GM12878 (cell line): ENCODE data around the gene CCDC127. TPM values are rescaled to one million over a fixed set of nuclear protein-coding genes. Genes with fewer than 3 reads are reported as not detected.

ENCODE experiments used
- ATAC-seq: fragments of 200-7000 bp; cut with Tn5 transposase; 3 replicates; pipeline ENCODE4 v1.9.1; 2020; ENCODE audit warnings: mild to moderate bottlenecking, moderate library complexity
- BruUV-seq: library from RNA; stranded (reverse); fragments of 400-500 nt; replicated peaks from 2 replicates; lab custom pipeline; 2021; lab: Mats Ljungman, UMichigan
- CTCF ChIA-PET: fragments of 300-600 bp; sonication (Branson Sonifier 250); formaldehyde crosslinking; extraction: SDS; loops from one replicate; lab custom pipeline; 2021; ENCODE audit warnings: inconsistent platforms; lab: Yijun Ruan, JAX
- POLR2A ChIA-PET: fragments of 350-600 bp; formaldehyde crosslinking; extraction: SDS; loops from one replicate; lab custom pipeline; 2021; ENCODE audit warnings: inconsistent platforms; lab: Charles Lee
- RAD21 ChIA-PET: fragments of 300-600 bp; sonication (Branson Sonifier 250); formaldehyde crosslinking; loops from one replicate; lab custom pipeline; 2023; ENCODE audit warnings: antibody characterized with exemption; ENCODE audit not compliant: unreplicated experiment; lab: Charles Lee
- SMC1A ChIA-PET: fragments of 300-600 bp; sonication (Branson Sonifier 250); formaldehyde crosslinking; loops from one replicate; lab custom pipeline; 2023; ENCODE audit not compliant: unreplicated experiment, uncharacterized antibody; lab: Charles Lee
- DNase-seq: peaks from one replicate; pipeline ENCODE4 v3.0.0-alpha.2; 2011; ENCODE audit warnings: low read depth, low spot score
- FAIRE-seq: peaks from 3 replicates; lab custom pipeline; 2011; peaks lifted over from hg19 to GRCh38; lab: Jason Lieb, UNC
- H2AFZ ChIP-seq: 2 replicates; pipeline ENCODE4 v1.6.0; 2011; ENCODE audit warnings: low read depth, low read length, control low read depth; ENCODE audit not compliant: control insufficient read depth
- H3K27ac ChIP-seq: 2 replicates; pipeline ENCODE4 v1.5.1; 2011; ENCODE audit warnings: control low read depth; ENCODE audit not compliant: control insufficient read depth, insufficient read depth
- H3K27me3 ChIP-seq, 2 experiments: replicated peaks in 1 of 2; 2 replicates each; pipeline versions ENCODE4 v1.6.0 to v1.6.1; 2011; ENCODE audit warnings: low read length in 1 of 2; ENCODE audit not compliant: control insufficient read depth in 2 of 2, insufficient read depth in 2 of 2
- H3K36me3 ChIP-seq, 2 experiments: 2 replicates each; pipeline ENCODE4 v1.5.1; 2011; ENCODE audit warnings: low read length in 1 of 2; ENCODE audit not compliant: control insufficient read depth in 2 of 2, insufficient read depth in 2 of 2
- H3K4me1 ChIP-seq: 2 replicates; pipeline ENCODE4 v1.6.1; 2011; ENCODE audit warnings: mild to moderate bottlenecking, low read length, moderate library complexity, mixed read lengths; ENCODE audit not compliant: control insufficient read depth, insufficient read depth
- H3K4me2 ChIP-seq: 2 replicates; pipeline ENCODE4 v1.6.0; 2011; ENCODE audit warnings: control low read depth; ENCODE audit not compliant: control insufficient read depth, insufficient read depth
- H3K4me3 ChIP-seq: fragments of 200-600 bp; sonication (generic); 2 replicates; pipeline ENCODE4 v1.5.1; 2016
- H3K79me2 ChIP-seq: 2 replicates; pipeline ENCODE4 v1.6.0; 2011; ENCODE audit warnings: low read length; ENCODE audit not compliant: control insufficient read depth, insufficient read depth
- H3K9ac ChIP-seq: 2 replicates; pipeline ENCODE4 v1.8.0; 2011; ENCODE audit warnings: low read length, control low read depth, mixed read lengths; ENCODE audit not compliant: control insufficient read depth, insufficient read depth
- H3K9me3 ChIP-seq: replicated peaks from 3 replicates; pipeline ENCODE4 v1.5.1; 2011; ENCODE audit warnings: mild to moderate bottlenecking, low read length; ENCODE audit not compliant: control insufficient read depth, insufficient read depth
- H4K20me1 ChIP-seq: 2 replicates; pipeline ENCODE4 v1.6.0; 2011; ENCODE audit not compliant: control insufficient read depth, insufficient read depth
- ATF2 ChIP-seq: IDR thresholded peaks from 2 replicates; pipeline ENCODE4 v1.6.1; 2012; ENCODE audit warnings: low read length, inconsistent platforms
- CHD4 ChIP-seq: fragments of 200-600 bp; sonication (generic); IDR thresholded peaks from 2 replicates; pipeline ENCODE4 v1.6.1; 2016; ENCODE audit warnings: mild to moderate bottlenecking
- ELK1 ChIP-seq: IDR thresholded peaks from 2 replicates; pipeline ENCODE4 v1.6.1; 2012; ENCODE audit warnings: low read depth, low read length, improper control_type of control experiment
- EP300 ChIP-seq, 2 experiments: fragments of 150-350 bp in 1 of 2; IDR thresholded peaks; 2 replicates each; pipeline ENCODE4 v1.6.1; 2011 to 2012; ENCODE audit warnings: low read depth in 2 of 2, low read length in 2 of 2, borderline replicate concordance in 1 of 2, improper control_type of control experiment in 1 of 2, inconsistent platforms in 1 of 2; ENCODE audit not compliant: control insufficient read depth in 1 of 2
- KAT2A ChIP-seq: conservative IDR thresholded peaks from 2 replicates; pipeline ENCODE4 v1.6.1; 2011; ENCODE audit warnings: low read depth, low read length; ENCODE audit not compliant: control insufficient read depth
- POLR2AphosphoS2 ChIP-seq: IDR thresholded peaks from 2 replicates; pipeline ENCODE4 v1.6.1; 2011; ENCODE audit warnings: low read depth, mild to moderate bottlenecking, low read length, improper control_type of control experiment, moderate library complexity
- POLR2AphosphoS5 ChIP-seq: IDR thresholded peaks from 2 replicates; pipeline ENCODE4 v1.6.1; 2011; ENCODE audit warnings: mild to moderate bottlenecking, low read length, inconsistent platforms
- PRDM15 ChIP-seq: fragments of 450-650 bp; formaldehyde crosslinking; IDR thresholded peaks from 2 replicates; pipeline ENCODE4 v1.4.0; 2020; ENCODE audit warnings: mild to moderate bottlenecking, moderate library complexity
- SIX5 ChIP-seq: IDR thresholded peaks from 2 replicates; pipeline ENCODE4 v1.6.1; 2011; ENCODE audit warnings: mild to moderate bottlenecking, low read depth, low read length, moderate library complexity; ENCODE audit not compliant: severe bottlenecking
- SREBF2 ChIP-seq: IDR thresholded peaks from 2 replicates; pipeline ENCODE4 v1.6.1; 2012; ENCODE audit warnings: mild to moderate bottlenecking, low read length
- TBL1XR1 ChIP-seq: IDR thresholded peaks from 2 replicates; pipeline ENCODE4 v1.6.1; 2012; ENCODE audit warnings: low read depth, low read length, improper control_type of control experiment
- TCF3 ChIP-seq: IDR thresholded peaks from 2 replicates; pipeline ENCODE4 v1.6.1; 2012; ENCODE audit warnings: low read depth, mild to moderate bottlenecking, low read length, borderline replicate concordance; ENCODE audit not compliant: insufficient read depth
- ZBTB33 ChIP-seq: fragments of 450-650 bp; IDR thresholded peaks from 2 replicates; pipeline ENCODE4 v1.6.1; 2017; ENCODE audit warnings: mild to moderate bottlenecking
- WGBS: methylation state at CpG from one replicate; pipeline ENCODE4 v1.1.6; 2016; ENCODE audit warnings: low lambda C conversion rate; ENCODE audit not compliant: insufficient replicate concordance, insufficient coverage; ENCODE audit errors: missing lambda C conversion rate; 5-methylcytosine and 5-hydroxymethylcytosine counted together
- in situ Hi-C: fragments of 300-500 bp; cut with MboI; formaldehyde crosslinking; loops from 9 replicates; pipeline ENCODE4 v1.14.3; 2018; ENCODE audit warnings: mixed read lengths
- intact Hi-C: fragments of 100-400 bp; cut with micrococcal nuclease; formaldehyde crosslinking; loops from one replicate; pipeline ENCODE4 v1.14.2; 2022; ENCODE audit not compliant: unreplicated experiment
- polyA plus RNA-seq, 11 experiments: library from polyadenylated mRNA; depleted of rRNA in 4 of 11; unstranded in 6 of 11; stranded (reverse) in 5 of 11; fragments of >200 nt; fragmentation: Nextera tagmentation in 4 of 11; fragmentation: Illumina TruSeq in 1 of 11; extraction: Ambion mirVana in 4 of 11; extraction: Trizol in 1 of 11; gene quantifications; 1 replicate in 1 of 11; 2 replicates in 10 of 11; pipeline versions ENCODE4 v1.2.1 to v1.2.3, GENCODE V29; 2011 to 2016; ENCODE audit warnings: inconsistent platforms in 2 of 11, missing spikeins in 2 of 11, low read depth in 1 of 11
- total RNA-seq, 4 experiments: library from RNA; depleted of rRNA in 3 of 4; stranded (reverse); fragments of >200 nt in 3 of 4; fragmentation: Illumina TruSeq in 1 of 4; extraction: Trizol in 1 of 4; gene quantifications; 2 replicates each; pipeline versions ENCODE4 v1.2.1 to v1.2.3, GENCODE V29; 2013 to 2021

The CCDC127 gene
- total and polyA plus RNA-seq, 10 of the 15 experiments (the other 5 are each of a cell fraction or from before 2014, with no cell fraction given), result 1.9 to 6.9 (median 2.9) TPM

- no peak for TF ChIP-seq ELK1
- no peak for TF ChIP-seq SIX5
- no peak for TF ChIP-seq EP300 (IDR thresholded peaks at IDR 0.05; ENCODE audit: borderline replicate concordance in 1 of 2, control insufficient read depth in 1 of 2, low read depth in 2 of 2, low read length in 2 of 2)
Observed at GRCh38 chr5:170971-171800, 46.8 kb downstream of the CCDC127 start (continued).

GRCh38 chr5:169728-170094, 48.2 kb downstream of the CCDC127 start:
- no peak overlapping the region for H3K9ac ChIP-seq
- no peaks in the 10 kb centered on the region for H3K9me3 ChIP-seq
- no peaks in the 10 kb centered on the region for H4K20me1 ChIP-seq
- SMC1A ChIA-PET, result no interaction called here
- no peaks in the 10 kb centered on the region for H3K79me2 ChIP-seq
- H3K27me3 ChIP-seq, result peaks cover 0 to 3% of the 10 kb centered on the region in 2 experiments; a peak in 2 of 4 replicates
- FAIRE-seq, result no peak
- no peak for ATAC-seq
- POLR2A ChIA-PET, result no interaction called here
- H3K4me1 ChIP-seq, result no peaks in the 10 kb centered on the region
- intact Hi-C loops (no loop called here), in situ Hi-C loops (no loop called here)
- WGBS, result 46% methylated on average over 12 of the region's 12 CpGs
- DNase-seq, result no peak
- RAD21 ChIA-PET, result no interaction called here
- H2AFZ ChIP-seq, result no peak overlapping the region
- H3K4me3 ChIP-seq, result no peak overlapping the region
- H3K4me2 ChIP-seq, result no peak overlapping the region
- H3K36me3 ChIP-seq, result no peaks in the 10 kb centered on the region
- H3K27ac ChIP-seq, result no peak overlapping the region
- TF ChIP-seq POLR2AphosphoS2 (no peak), POLR2AphosphoS5 (no peak), PRDM15 (CRISPR knock-in tag) (no peak), KAT2A (no peak), TCF3 (no peak), SREBF2 (no peak), TBL1XR1 (no peak), ZBTB33 (no peak), CHD4 (no peak), ATF2 (no peak)
- CTCF ChIA-PET, result no interaction called here
- no TSS peak for BruUV-seq
